SU-DHL-6 (cell line): ENCODE results near the gene MBD5.
"Not testable (repeated sequence)": the region's sequence is repeated elsewhere in the genome, so short reads cannot be mapped to it uniquely, and the experiment has no call there.

Experiments
- H2AFZ ChIP-seq: fragments of 200-600 bp; sonication (generic); 2 replicates; pipeline ENCODE4 v1.6.1; 2014; ENCODE audit warnings: low read depth, mild to moderate bottlenecking, moderate library complexity, mixed read lengths, antibody characterized with exemption, low read length; ENCODE audit not compliant: severe bottlenecking
- H3F3A ChIP-seq: fragments of 200-600 bp; shearing (Covaris generic); 2 replicates; pipeline ENCODE4 v1.6.0; 2016; ENCODE audit warnings: antibody characterized with exemption, mild to moderate bottlenecking; ENCODE audit not compliant: insufficient read depth
- H3K27ac ChIP-seq: fragments of 200-600 bp; sonication (generic); 2 replicates; pipeline ENCODE4 v1.5.1; 2016; ENCODE audit warnings: low read depth, mild to moderate bottlenecking, low read length, moderate library complexity, mixed read lengths
- H3K27me3 ChIP-seq: fragments of 200-600 bp; sonication (generic), shearing (Covaris generic); 2 replicates; pipeline ENCODE4 v1.6.0; 2014; ENCODE audit warnings: mild to moderate bottlenecking, low read length
- H3K36me3 ChIP-seq: fragments of 200-600 bp; sonication (generic); 2 replicates; pipeline ENCODE4 v1.6.1; 2014; ENCODE audit warnings: mild to moderate bottlenecking, low read length, mixed read lengths
- H3K4me2 ChIP-seq: fragments of 300-600, 200-600 bp; shearing (Covaris generic), sonication (generic); 2 replicates; pipeline ENCODE4 v1.6.0; 2014; ENCODE audit warnings: low read length, low read depth, mild to moderate bottlenecking; ENCODE audit not compliant: poor library complexity, severe bottlenecking
- H3K4me3 ChIP-seq: fragments of 200-600 bp; sonication (generic); 2 replicates; pipeline ENCODE4 v1.5.1; 2014; ENCODE audit warnings: antibody characterized with exemption, low read length, mild to moderate bottlenecking, mixed read lengths; ENCODE audit not compliant: insufficient read depth, poor library complexity, severe bottlenecking
- H3K79me2 ChIP-seq: fragments of 200-600 bp; sonication (generic); 2 replicates; pipeline ENCODE4 v1.6.1; 2014; ENCODE audit warnings: mild to moderate bottlenecking, low read length, moderate library complexity; ENCODE audit not compliant: insufficient read depth
- H3K9ac ChIP-seq: fragments of 200-600 bp; sonication (generic); 2 replicates; pipeline ENCODE4 v1.7.0; 2014; ENCODE audit warnings: mild to moderate bottlenecking, low read length
- H3K9me2 ChIP-seq: fragments of 200-600 bp; sonication (generic); replicated peaks from 2 replicates; pipeline ENCODE4 v1.6.1; 2014; ENCODE audit warnings: low read length; ENCODE audit not compliant: insufficient read depth
- H3K9me3 ChIP-seq: fragments of 200-600 bp; sonication (generic); 2 replicates; pipeline ENCODE4 v1.6.1; 2014; ENCODE audit warnings: low read length, mixed read lengths; ENCODE audit not compliant: insufficient read depth
- H4K20me1 ChIP-seq: fragments of 200-600 bp; sonication (generic); 2 replicates; pipeline ENCODE4 v1.6.1; 2014; ENCODE audit warnings: low read depth, mild to moderate bottlenecking, antibody characterized with exemption, low read length, moderate library complexity, mixed read lengths
- CTCF ChIP-seq: fragments of 200-600 bp; sonication (generic); IDR thresholded peaks from one replicate; pipeline ENCODE4 v1.5.1; 2017; ENCODE audit warnings: antibody characterized with exemption, mild to moderate bottlenecking, low read length, moderate library complexity; ENCODE audit not compliant: insufficient read depth, poor library complexity, severe bottlenecking
- EZH2phosphoT487 ChIP-seq: fragments of 200-600 bp; sonication (generic), shearing (Covaris generic); conservative IDR thresholded peaks from 2 replicates; pipeline ENCODE4 v1.6.1; 2018; ENCODE audit warnings: mild to moderate bottlenecking, antibody characterized with exemption, low read length, moderate library complexity, mixed read lengths

Gene MBD5

GRCh38 chr2:147980940-147981528 lies 39.9 kb upstream of the MBD5 start:
- TF ChIP-seq EZH2phosphoT487 (no peak), CTCF (no peak)
- peaks cover 57% of the 10 kb centered on the region for H3K79me2 ChIP-seq
- H3K36me3 ChIP-seq = no peaks in the 10 kb centered on the region
- H3K27ac ChIP-seq = no peak overlapping the region
- H3K9me3 ChIP-seq = no peaks in the 10 kb centered on the region
- no peaks in the 10 kb centered on the region for H3F3A ChIP-seq
- H3K9ac ChIP-seq = no peak overlapping the region
- H4K20me1 ChIP-seq = 0 out of 2 replicates have a peak, but pooled peaks cover 3% of the 10 kb centered on the region
- no peaks in the 10 kb centered on the region for H3K9me2 ChIP-seq
- H3K27me3 ChIP-seq = no peaks in the 10 kb centered on the region
- no peak overlapping the region for H3K4me3 ChIP-seq
- H3K4me2 ChIP-seq = no peak overlapping the region
- no peak overlapping the region for H2AFZ ChIP-seq

DNA sequence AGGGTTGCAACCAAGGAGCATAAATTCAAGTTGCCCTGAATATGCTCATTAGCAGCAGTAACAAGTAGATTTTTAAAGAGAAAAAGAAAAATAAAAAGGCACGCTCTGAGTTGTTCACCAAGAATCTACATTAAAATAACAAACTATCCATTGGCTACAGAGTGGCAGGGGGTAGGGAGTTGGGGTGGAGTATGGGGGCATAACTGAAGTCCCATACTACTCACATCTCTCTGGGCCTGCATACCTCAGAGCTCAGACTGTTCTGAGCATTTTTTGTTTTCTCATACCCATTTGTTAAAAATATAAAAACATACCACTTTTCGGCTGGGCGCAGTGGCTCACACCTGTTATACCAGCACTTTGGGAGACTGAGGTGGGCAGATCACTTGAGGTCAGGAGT lies 31.8 kb upstream of the MBD5 start:
- no peak overlapping the region for H3K4me2 ChIP-seq
- H3K9me2 ChIP-seq = no peaks in the 10 kb centered on the region
- H3K79me2 ChIP-seq = peaks cover 69% of the 10 kb centered on the region
- H4K20me1 ChIP-seq = peaks cover 4% of the 10 kb centered on the region
- no peak overlapping the region for H2AFZ ChIP-seq
- no peaks in the 10 kb centered on the region for H3K27me3 ChIP-seq
- no peaks in the 10 kb centered on the region for H3K9me3 ChIP-seq
- H3F3A ChIP-seq = peaks cover 6% of the 10 kb centered on the region; the same call in 1 of the 2 replicates
- H3K4me3 ChIP-seq = no peak overlapping the region
- H3K9ac ChIP-seq = no peak overlapping the region
- H3K36me3 ChIP-seq = no peaks in the 10 kb centered on the region
- TF ChIP-seq EZH2phosphoT487 (no peak), CTCF (no peak)
- H3K27ac ChIP-seq = no peak overlapping the region

DNA sequence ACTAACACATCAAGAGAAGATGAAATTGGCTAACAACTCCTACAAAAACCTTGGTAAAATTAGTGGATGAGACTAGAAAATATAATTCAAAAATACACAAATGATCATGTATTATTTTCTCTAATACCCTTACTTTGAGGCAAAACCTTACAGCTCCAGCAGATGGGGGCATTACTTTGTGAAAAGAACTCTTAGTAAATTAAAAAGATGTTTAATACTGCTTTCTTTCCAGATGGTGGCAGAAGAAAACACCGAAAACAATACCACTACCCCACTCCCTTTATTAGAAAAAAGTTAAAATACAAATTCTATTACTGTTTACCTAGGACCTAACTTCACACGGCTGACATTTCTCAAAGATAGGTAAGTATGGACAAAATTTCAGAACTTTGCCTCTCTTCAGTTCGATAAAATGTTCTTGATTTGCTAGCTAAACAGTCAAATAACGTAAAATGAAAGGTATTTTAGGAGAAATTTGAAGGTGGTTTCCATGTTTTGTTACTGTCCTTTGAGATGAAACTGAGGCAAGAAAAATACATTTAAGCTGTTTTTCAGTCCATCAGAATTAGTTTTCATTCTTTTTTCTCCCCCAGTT lies 31.0 kb upstream of the MBD5 start:
- Histone ChIP-seq H3K4me2 (peak overlapping the region; percentile 23), H2AFZ (no peak overlapping the region), H3K4me3 (no peak overlapping the region), H3K27ac (no peak overlapping the region), H3F3A (peaks cover 6% of the 10 kb centered on the region; the same call in 1 of the 2 replicates), H4K20me1 (peaks cover 4% of the 10 kb centered on the region), H3K9me2 (no peaks in the 10 kb centered on the region), H3K27me3 (no peaks in the 10 kb centered on the region), H3K79me2 (peaks cover 70% of the 10 kb centered on the region), H3K9me3 (no peaks in the 10 kb centered on the region), H3K36me3 (no peaks in the 10 kb centered on the region), H3K9ac (no peak overlapping the region; the same call in 1 of the 2 replicates)
- TF ChIP-seq EZH2phosphoT487 = no peak
- TF ChIP-seq CTCF = peak; percentile 77

DNA sequence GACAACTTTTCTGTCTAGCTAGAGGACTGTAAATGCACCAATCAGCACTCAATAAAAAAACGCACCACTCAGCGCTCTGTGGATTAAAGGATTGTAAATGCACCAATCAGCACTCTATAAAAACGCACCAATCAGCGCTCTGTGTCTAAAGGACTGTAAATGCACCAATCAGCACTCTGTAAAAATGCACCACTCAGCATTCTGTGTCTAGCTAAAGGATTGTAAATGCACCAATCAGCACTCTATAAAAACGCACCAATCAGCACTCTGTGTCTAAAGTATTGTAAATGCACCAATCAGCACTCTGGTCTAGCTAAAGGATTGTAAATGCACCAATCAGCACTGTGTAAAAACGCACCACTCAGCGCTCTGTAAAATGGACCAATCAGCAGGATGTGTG lies 25.9 kb upstream of the MBD5 start:
- not testable (repeated sequence) for H3K9me3 ChIP-seq, H3K4me2 ChIP-seq, H3K36me3 ChIP-seq, H2AFZ ChIP-seq, H3K9ac ChIP-seq, H3K27ac ChIP-seq, H3F3A ChIP-seq, H4K20me1 ChIP-seq, H3K27me3 ChIP-seq, H3K4me3 ChIP-seq, H3K9me2 ChIP-seq
- peaks cover 69% of the 10 kb centered on the region for H3K79me2 ChIP-seq
